ENCODE results near the gene IGLON5.
A peak's percentile ranks its signal among the peaks of the same experiment; 100 is the strongest.

The IGLON5 gene

GRCh38 chr19:51375504-51376221, 64.2 kb downstream of the IGLON5 start:
- TF ChIP-seq SPI1 (IDR thresholded peaks at IDR 0.05; ENCODE audit: low read depth, low read length) (no peak), TAF1 (IDR thresholded peaks at IDR 0.05; ENCODE audit: low read depth, low read length) (no peak), POLR2AphosphoS5 (IDR thresholded peaks at IDR 0.05; ENCODE audit: low read depth, low read length) (no peak), PAX5 (IDR thresholded peaks at IDR 0.05; ENCODE audit: insufficient read depth, low read length, severe bottlenecking) (no peak), POLR2A (IDR thresholded peaks at IDR 0.05; ENCODE audit: low read depth, low read length) (no peak), POU2F2 (IDR thresholded peaks at IDR 0.05; ENCODE audit: low read depth, low read length) (no peak)
- FAIRE-seq (peak; percentile 23), DNase-seq (ENCODE audit: insufficient read length, low spot score) (no peak)

GRCh38 chr19:51377422-51377821, 66.0 kb downstream of the IGLON5 start:
- FAIRE-seq (no peak), DNase-seq (ENCODE audit: insufficient read length, low spot score) (no peak)
- TF ChIP-seq PAX5 (IDR thresholded peaks at IDR 0.05; ENCODE audit: insufficient read depth, low read length, severe bottlenecking) (no peak), POLR2AphosphoS5 (IDR thresholded peaks at IDR 0.05; ENCODE audit: low read depth, low read length) (no peak), POLR2A (IDR thresholded peaks at IDR 0.05; ENCODE audit: low read depth, low read length) (no peak), SPI1 (IDR thresholded peaks at IDR 0.05; ENCODE audit: low read depth, low read length) (no peak), TAF1 (IDR thresholded peaks at IDR 0.05; ENCODE audit: low read depth, low read length) (no peak), POU2F2 (IDR thresholded peaks at IDR 0.05; ENCODE audit: low read depth, low read length) (no peak)

- no peak for FAIRE-seq
- no peak for DNase-seq (ENCODE audit: insufficient read length, low spot score)
- TF ChIP-seq POLR2A (IDR thresholded peaks at IDR 0.05; ENCODE audit: low read depth, low read length) (no peak), TAF1 (IDR thresholded peaks at IDR 0.05; ENCODE audit: low read depth, low read length) (no peak), POU2F2 (IDR thresholded peaks at IDR 0.05; ENCODE audit: low read depth, low read length) (no peak), PAX5 (IDR thresholded peaks at IDR 0.05; ENCODE audit: insufficient read depth, low read length, severe bottlenecking) (no peak), POLR2AphosphoS5 (IDR thresholded peaks at IDR 0.05; ENCODE audit: low read depth, low read length) (no peak), SPI1 (IDR thresholded peaks at IDR 0.05; ENCODE audit: low read depth, low read length) (no peak)
These were observed 68.9 kb downstream of the IGLON5 start for GRCh38 chr19:51380379-51380778.

Data from GM12891 (cell line).